T-helper 1 cell treated with Interleukin-12 subunit alpha and Interleukin-12 subunit beta and Interleukin-4 antibody, amounts not matched to agents 30 ng/mL and 1 ng/mL, for 36 hours (primary cell): ENCODE results near the gene ENDOG. TPM values are rescaled to one million over a fixed set of nuclear protein-coding genes. Genes with fewer than 3 reads are reported as not detected.
"Not testable (repeated sequence)": the region's sequence is repeated elsewhere in the genome, so short reads cannot be mapped to it uniquely, and the experiment has no call there.

Source experiments
- intact Hi-C: fragments of 100-400 bp; cut with micrococcal nuclease; formaldehyde crosslinking; loops from one replicate; pipeline ENCODE4 v1.15.1; 2024
- total RNA-seq: library from RNA; stranded (reverse); gene quantifications from 2 replicates; pipeline ENCODE4 v1.2.3, GENCODE V29; 2022

The ENDOG gene
- total RNA-seq: 12.8 and 14.1 TPM in 2 replicates

- intact Hi-C loops: loop anchor here (1.0 to 5.0 kb wide), 15 partner anchors 11 to 594 kb away; partner anchors contain the start of genes DOLK, GLE1, LRRC8A and MIGA2
Measured at GRCh38 chr9:128818099-128818838, at the start of gene ENDOG. TSS of gene ENDOG (plus strand) at chr9:128818500. CDS start at chr9:128818685, 185 bp downstream.

DNA sequence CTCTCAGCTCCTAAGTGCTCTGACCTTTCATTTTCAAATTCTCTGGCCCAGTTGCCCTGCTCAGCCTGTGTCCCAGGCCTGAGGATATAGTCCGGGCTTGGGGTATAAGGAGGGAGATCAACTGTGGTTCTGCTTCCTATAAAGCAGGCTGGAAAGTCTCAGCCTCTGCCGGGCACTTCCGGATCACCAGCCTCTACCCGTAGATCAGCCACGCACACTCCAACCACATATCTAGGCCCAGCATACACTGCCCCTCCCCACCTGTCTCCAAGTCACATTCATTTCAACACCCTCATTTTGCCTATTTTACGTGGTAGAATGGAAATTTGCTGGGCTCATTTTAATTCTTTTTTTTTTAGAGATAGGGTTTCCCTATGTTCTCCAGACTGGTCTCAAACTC lies 49.7 kb upstream of the ENDOG start:
- intact Hi-C loops: no loop called here

DNA sequence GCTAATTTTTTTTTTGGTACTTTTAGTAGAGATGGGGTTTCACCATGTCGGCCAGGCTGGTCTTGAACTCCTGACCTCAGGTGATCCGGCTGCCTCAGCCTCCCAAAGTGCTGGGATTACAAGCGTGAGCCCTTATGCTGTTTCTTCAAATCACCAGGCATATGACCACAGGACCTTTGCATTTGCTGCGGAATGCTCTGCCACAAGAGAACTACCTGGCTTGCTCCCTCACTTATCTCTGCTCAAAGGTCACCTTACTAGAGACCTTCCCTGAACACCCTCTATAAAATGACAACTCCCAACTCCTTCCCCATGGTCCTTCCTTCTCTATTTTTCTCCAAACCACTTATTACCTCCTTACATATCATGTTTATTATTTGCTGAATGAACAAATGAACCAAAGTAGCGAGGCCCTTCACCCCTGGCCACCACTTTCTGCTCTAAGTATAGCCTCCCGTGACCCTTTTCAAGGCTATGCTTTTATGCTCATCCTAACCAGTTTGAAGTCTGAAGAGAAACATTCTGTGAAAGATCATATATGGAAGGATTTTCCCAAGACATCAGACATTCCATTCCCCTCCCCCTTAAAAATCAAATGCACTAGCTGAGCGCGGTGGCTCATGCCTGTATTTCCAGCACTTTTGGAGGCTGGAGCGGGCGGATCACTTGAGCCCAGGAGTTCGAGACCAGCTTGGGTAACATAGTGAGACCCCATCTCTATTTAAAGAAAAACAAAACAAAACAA lies 47.8 kb upstream of the ENDOG start:
- intact Hi-C loops: loop anchor here (1.0 to 5.0 kb wide), 14 partner anchors 17 to 872 kb away; partner anchors contain the start of genes ASB6, DOLK, DYNC2I2 and ENDOG

DNA sequence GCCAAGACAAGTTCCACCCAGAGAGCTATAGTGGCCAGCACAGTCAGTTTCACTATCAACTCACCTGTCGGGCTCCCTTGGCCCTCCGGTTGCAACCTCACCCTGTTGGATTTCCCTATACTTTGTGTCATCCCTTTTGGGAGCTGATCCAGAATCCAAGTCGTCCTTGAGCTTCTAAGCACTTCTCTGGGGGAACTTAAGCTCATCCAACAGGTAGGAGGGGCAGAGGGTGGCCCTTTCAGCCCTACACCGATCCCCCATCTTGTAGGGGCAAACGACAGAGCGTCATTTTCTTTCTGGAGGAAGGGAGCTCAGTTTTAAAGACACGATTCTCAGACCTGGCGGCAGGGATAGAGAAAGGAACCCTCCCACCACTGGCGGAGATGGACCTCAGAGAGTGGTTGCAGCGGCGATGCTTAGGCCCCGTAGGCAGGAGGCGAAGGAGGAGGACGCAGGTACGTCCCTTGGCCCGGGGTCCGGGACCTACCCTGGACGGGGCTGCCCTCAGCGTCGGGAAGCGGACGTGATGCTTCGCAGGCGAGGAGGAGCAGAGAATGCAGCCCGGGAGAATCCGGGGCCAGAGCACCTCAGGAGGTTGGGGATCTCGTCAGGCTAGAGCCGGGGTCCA lies 47.1 kb upstream of the ENDOG start:
- intact Hi-C loops: loop anchor here (1.0 to 5.0 kb wide), 14 partner anchors 16 to 871 kb away; partner anchors contain the start of genes ASB6, DOLK, DYNC2I2 and ENDOG

DNA sequence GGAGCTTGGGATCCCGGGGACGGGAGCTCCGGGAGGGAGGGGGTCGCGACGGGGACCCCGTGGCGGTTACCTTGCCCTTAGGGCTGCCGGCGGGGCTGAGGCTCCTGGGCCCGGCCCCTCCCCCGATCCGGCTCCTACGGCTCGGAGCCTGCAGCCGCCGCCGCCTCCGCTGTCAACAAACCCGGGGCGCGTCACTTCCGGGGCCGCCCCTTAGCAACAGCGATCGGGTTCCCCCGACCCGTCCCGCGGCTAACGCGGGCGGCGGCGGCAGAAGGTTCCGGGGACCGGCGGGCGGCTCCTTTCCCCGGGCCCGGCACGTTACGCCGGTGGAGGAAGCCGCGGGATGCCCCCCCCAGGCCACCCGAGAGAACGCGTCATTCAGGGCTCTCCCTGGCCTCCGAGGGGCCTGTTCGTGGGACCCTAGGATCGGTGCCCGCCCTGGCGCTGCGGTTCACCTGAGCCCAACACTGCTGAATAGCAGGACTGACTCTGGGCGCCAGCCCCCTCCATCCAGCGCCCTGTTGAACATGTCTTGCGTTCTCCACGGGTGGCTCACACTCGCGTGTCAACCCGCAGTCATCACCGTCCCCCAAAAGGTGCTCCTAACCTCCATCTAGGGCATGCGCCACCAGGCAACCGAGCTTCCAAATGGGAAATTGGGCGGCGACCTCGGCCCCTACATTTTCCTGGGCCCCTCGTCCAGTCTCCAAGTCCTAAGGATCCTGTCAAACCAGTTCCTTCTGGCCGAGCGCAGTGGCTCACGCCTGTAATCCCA lies 46.4 kb upstream of the ENDOG start, which contains the start of gene ZER1:
Gene ZER1, minus strand, starts transcription at position 183 of the 775 bp plus-strand sequence. CDS start 16,362 bp downstream, outside the sequence.
- intact Hi-C loops: loop anchor here (1.0 to 5.0 kb wide), 16 partner anchors 15 to 870 kb away; partner anchors contain the start of genes ASB6, COQ4, DOLK and DYNC2I2

DNA sequence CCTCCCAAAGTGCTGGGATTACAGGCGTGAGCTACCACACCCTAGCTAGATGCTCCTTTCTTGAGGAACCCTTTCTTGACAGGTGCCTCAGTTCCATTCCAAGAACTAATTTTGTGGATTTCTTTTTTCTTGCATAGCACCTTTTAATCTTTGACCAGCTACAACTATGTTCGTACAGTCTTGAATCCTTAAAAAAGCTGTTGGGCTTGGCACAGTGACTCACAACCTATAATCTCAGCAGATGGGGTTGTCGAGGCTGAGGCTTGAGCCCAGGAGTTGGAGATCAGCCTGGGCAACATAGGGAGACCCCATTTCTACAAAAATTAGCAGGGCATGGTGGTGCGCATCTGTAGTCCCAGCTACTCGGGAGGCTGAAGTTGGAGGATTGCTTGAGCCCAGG lies 45.3 kb upstream of the ENDOG start:
- intact Hi-C loops: loop anchor here (2.0 to 5.0 kb wide), 3 partner anchors 450 to 869 kb away; partner anchors contain the start of genes ASB6, COQ4, NAIF1 and SLC25A25

DNA sequence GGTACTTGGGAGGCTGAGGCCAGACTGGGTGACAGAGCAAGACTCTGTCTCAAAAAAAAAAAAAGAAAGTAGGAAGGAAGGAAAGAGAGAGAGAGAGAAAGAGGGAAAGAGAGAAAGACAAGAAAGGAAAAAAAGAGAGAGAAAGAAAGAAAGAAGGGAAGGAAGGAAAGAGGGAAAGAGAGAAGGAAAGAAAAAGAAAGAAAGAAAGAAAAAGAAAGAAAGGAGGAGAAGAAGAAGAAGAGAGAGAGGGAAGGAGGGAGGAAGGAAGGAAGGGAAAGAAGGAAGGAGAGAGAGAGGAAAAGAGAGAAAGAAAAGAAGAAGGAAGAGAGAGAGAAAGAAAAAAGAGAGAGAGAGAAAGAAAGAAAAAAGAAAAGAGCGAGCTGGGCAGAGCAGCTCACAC lies 43.5 kb upstream of the ENDOG start:
- intact Hi-C loops: loop anchor here (5.0 kb wide), 2 partner anchors 708 to 867 kb away; partner anchors contain the start of genes ASB6, NAIF1 and SLC25A25

DNA sequence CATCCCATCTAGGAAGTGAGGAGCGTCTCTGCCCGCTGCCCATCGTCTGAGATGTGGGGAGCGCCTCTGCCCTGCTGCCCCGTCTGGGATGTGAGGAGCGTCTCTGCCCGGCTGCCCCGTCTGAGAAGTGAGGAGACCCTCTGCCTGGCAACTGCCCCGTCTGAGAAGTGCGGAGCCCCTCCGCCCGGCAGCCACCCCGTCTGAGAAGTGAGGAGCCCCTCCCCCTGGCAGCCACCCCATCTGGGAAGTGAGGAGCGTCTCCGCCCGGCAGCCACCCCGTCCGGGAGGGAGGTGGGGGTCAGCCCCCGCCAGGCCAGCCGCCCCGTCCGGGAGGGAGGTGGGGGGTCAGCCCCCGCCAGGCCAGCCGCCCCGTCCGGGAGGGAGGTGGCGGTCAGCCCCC lies 38.2 kb upstream of the ENDOG start:
- intact Hi-C loops: not testable (repeated sequence)

- intact Hi-C loops: no loop called here
Measured at GRCh38 chr9:128781187-128782070, 36.9 kb upstream of the ENDOG start.

GRCh38 chr9:128782669-128783068 lies 35.6 kb upstream of the ENDOG start:
- intact Hi-C loops: no loop called here

- intact Hi-C loops: loop anchor here (5.0 kb wide), 1 partner anchor 98 kb away; the partner anchor contains the start of gene SET
Measured at GRCh38 chr9:128785427-128785826, 32.9 kb upstream of the ENDOG start.

DNA sequence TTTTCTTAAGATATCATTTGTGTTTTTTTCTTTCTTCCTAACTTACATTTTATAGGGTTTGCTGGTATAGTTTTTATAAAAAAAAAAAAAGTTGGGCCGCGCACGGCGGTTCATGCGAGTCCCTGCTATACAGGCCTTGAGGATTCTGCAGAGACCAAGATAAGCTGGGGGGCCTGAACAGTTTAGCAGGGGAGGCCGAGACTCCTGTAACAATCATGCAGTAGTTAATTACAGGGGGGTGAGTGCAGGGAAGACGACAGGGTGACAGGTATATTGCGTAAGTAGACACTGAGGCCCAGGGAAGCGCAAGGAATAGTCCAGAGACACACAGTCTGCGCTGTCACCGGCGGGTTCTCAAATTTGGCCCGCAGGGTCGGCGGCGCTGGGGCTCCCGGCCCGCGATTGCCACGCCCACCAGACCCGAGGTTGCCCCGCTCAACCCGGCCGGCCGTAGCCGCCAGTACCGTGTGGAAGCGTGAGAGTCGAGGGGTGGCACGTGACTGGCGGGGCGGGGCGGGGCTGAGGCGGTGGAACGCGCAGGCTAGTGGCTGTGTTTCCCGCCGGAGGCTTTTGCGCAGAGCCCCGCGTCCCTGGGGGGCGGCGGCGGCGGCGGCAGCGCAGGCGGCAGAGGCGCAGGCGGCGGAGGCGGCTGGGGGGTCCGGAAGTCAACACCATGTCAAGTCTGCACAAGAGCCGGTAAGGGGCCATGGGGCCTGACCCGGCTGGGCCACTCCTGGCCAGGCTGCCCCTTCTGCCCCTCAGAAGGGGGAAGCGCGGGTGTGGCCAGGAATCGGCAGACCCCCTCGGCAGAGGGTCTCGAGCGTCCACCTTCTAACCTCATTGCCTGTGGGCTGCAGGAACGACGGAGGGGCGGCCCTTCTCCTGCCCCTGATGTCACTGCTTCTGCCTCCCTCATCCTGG lies 31.4 kb upstream of the ENDOG start, which contains the start of gene TBC1D13:
Gene TBC1D13, plus strand, starts transcription at position 573 of the 921 bp plus-strand sequence. Its CDS starts 101 bp downstream, at position 674.
- intact Hi-C loops: loop anchor here (1.0 to 5.0 kb wide), 11 partner anchors 16 to 447 kb away; partner anchors contain the start of genes DOLK, ENDOG, KYAT1 and MIGA2

GRCh38 chr9:128787659-128788058 lies 30.6 kb upstream of the ENDOG start:
- intact Hi-C loops: loop anchor here (1.0 to 5.0 kb wide), 10 partner anchors 16 to 447 kb away; partner anchors contain the start of genes DOLK, ENDOG, KYAT1 and MIGA2

DNA sequence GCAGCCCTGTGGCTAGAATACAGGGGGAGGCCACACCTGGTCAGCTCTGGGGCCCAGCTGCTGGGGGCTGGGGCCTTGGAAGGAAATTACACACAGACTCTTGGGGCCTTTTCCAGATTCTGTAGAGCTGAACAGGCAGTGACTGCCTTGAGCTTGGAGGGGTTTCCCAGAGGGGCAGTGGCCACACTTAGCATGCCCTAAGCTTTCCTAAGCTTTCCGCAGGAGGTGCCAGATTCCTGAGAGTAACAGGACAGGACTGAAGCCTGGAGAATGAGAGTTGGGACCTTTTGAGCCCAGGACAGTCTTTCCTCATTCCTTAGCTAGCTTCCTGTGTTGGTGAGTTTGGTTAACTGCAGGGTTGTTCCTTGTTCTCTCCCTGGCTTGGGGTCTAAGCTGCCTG lies 29.9 kb upstream of the ENDOG start:
- intact Hi-C loops: loop anchor here (5.0 kb wide), 1 partner anchor 101 kb away; the partner anchor contains the start of gene SET

DNA sequence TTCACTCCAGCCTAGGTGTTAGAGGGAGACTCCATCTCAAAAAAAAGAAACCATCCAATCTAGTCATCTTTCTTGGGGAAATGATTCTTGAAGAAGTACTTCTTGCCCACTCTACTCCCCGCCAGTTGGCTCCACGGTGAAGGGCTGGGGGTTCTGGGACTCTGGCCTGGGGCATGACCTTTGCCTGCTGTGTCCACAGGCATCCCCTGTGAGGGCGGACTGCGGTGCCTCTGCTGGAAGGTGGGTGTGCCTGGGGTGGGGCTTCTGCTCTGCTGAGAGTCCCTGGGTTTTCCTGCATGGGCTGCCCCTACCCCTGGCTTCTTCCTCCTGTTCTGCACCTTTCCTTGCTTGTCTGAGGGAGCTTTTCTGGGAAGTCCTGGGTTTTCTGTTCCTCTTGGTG lies 27.8 kb upstream of the ENDOG start:
- intact Hi-C loops: no loop called here

- intact Hi-C loops: no loop called here
Measured at GRCh38 chr9:128792134-128792533, 26.2 kb upstream of the ENDOG start.

GRCh38 chr9:128792978-128793686 lies 25.2 kb upstream of the ENDOG start:
- intact Hi-C loops: no loop called here
